Calu3 (cell line): ENCODE data around the gene RBCK1. TPM values are rescaled to one million over a fixed set of nuclear protein-coding genes. Genes with fewer than 3 reads are reported as not detected.
"Not testable (repeated sequence)": the region's sequence is repeated elsewhere in the genome, so short reads cannot be mapped to it uniquely, and the experiment has no call there.

Experiments used
- BruUV-seq: library from RNA; stranded (reverse); fragments of 400-500 nt; replicated peaks from 2 replicates; lab custom pipeline; 2021; lab: Mats Ljungman, UMichigan
- CTCF ChIA-PET: fragments of 300-600 bp; sonication (Branson Sonifier 250); formaldehyde crosslinking; loops from one replicate; lab custom pipeline; 2022; ENCODE audit warnings: antibody characterized with exemption; lab: Charles Lee
- DNase-seq: peaks from one replicate; pipeline ENCODE4 v3.0.0; 2022
- H3K27ac Mint-ChIP-seq: one replicate; pipeline ENCODE4 v1.8.0; 2022; ENCODE audit warnings: mixed read lengths; ENCODE audit not compliant: unreplicated experiment
- H3K27me3 Mint-ChIP-seq: one replicate; pipeline ENCODE4 v1.8.0; 2022; ENCODE audit warnings: mixed read lengths; ENCODE audit not compliant: unreplicated experiment
- H3K36me3 Mint-ChIP-seq: one replicate; pipeline ENCODE4 v1.8.0; 2022; ENCODE audit warnings: mild to moderate bottlenecking, moderate library complexity, mixed read lengths; ENCODE audit not compliant: insufficient read depth, unreplicated experiment
- H3K4me1 Mint-ChIP-seq: one replicate; pipeline ENCODE4 v1.8.0; 2022; ENCODE audit warnings: mild to moderate bottlenecking, low read depth, mixed read lengths; ENCODE audit not compliant: unreplicated experiment
- H3K4me3 Mint-ChIP-seq: one replicate; pipeline ENCODE4 v1.8.0; 2022; ENCODE audit warnings: mild to moderate bottlenecking, low read depth, moderate library complexity, mixed read lengths; ENCODE audit not compliant: unreplicated experiment
- H3K9me3 Mint-ChIP-seq: one replicate; pipeline ENCODE4 v1.8.0; 2022; ENCODE audit warnings: low read depth, mixed read lengths; ENCODE audit not compliant: unreplicated experiment
- intact Hi-C: fragments of 100-400 bp; cut with micrococcal nuclease; formaldehyde crosslinking; loops from one replicate; pipeline ENCODE4 v1.10.0; 2022; ENCODE audit not compliant: unreplicated experiment
- total RNA-seq: library from RNA; stranded (reverse); gene quantifications from 2 replicates; pipeline ENCODE4 v1.2.3, GENCODE V29; 2022
- TF ChIP-seq, protein P1 (sequence below): fragments of 200-600 bp; IDR thresholded peaks from one replicate; pipeline ENCODE4 v1.8.0; 2022; ENCODE audit warnings: antibody characterized with exemption; ENCODE audit not compliant: unreplicated experiment

RBCK1 gene
- total RNA-seq, 1 experiment from 2014 or later: 142 TPM

DNA sequence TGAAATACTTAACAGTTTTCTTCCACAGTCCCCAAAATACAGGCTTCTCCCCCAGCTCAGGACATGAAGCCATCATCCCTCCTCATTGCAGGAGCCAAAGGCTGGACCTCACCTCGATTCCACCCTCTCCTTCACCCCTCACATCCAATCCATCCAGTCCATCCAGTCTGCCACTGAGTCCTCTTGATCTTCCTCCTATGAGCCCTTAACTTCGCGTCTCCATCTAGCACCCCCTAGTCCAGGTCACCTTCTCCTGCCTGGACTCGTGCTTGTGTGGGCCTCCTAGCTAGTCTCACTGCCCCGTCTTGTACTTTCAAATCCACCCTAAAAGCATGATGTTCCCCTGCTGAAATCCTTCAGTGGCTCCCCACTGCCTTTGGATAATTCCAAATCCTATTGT is 24.2 kb upstream of the RBCK1 start:
- peaks cover 90% of the 10 kb centered on the region for H3K36me3 Mint-ChIP-seq
- intact Hi-C loops: no loop called here

DNA sequence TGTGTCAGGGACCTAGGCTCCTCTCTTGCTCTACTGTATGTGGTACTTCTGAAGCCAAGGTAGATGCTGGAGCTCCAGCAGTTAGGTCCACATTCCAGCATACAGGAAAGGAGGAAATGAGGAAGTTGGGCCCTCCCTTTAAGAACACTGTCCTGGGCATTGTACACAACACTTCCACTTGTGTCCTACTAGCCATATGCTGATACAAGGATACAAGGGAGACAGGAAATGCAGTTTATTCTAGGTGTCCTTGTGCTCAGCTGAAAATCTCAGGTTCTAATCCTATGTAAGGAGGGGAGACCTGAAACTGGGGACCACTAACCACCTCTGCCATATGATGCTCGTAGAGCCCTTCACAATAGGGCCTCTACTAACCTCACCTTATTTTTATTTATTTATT is 23.4 kb upstream of the RBCK1 start:
- TF ChIP-seq, protein P1, sequence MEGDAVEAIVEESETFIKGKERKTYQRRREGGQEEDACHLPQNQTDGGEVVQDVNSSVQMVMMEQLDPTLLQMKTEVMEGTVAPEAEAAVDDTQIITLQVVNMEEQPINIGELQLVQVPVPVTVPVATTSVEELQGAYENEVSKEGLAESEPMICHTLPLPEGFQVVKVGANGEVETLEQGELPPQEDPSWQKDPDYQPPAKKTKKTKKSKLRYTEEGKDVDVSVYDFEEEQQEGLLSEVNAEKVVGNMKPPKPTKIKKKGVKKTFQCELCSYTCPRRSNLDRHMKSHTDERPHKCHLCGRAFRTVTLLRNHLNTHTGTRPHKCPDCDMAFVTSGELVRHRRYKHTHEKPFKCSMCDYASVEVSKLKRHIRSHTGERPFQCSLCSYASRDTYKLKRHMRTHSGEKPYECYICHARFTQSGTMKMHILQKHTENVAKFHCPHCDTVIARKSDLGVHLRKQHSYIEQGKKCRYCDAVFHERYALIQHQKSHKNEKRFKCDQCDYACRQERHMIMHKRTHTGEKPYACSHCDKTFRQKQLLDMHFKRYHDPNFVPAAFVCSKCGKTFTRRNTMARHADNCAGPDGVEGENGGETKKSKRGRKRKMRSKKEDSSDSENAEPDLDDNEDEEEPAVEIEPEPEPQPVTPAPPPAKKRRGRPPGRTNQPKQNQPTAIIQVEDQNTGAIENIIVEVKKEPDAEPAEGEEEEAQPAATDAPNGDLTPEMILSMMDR: no peak
- Mint-ChIP-seq H3K9me3 (no peaks in the 10 kb centered on the region), H3K27ac (peak overlapping the region; percentile 92), H3K4me1 (peaks cover 30% of the 10 kb centered on the region), H3K27me3 (no peaks in the 10 kb centered on the region), H3K4me3 (peak overlapping the region; percentile 62), H3K36me3 (peaks cover 98% of the 10 kb centered on the region)
- DNase-seq: no peak
- no TSS peak for BruUV-seq
- CTCF ChIA-PET: interaction anchor here (1.4 to 1.6 kb wide), 2 partner anchors 22 kb away, joined by 3 to 6 read pairs; no protein-coding TSS in a partner anchor
- intact Hi-C loops: no loop called here

More for the DNA sequence above, 24.2 kb upstream of the RBCK1 start:
- TF ChIP-seq, protein P1: no peak
- peaks cover 25% of the 10 kb centered on the region for H3K4me1 Mint-ChIP-seq
- no peak for DNase-seq
- H3K9me3 Mint-ChIP-seq: no peaks in the 10 kb centered on the region
- H3K4me3 Mint-ChIP-seq: peak overlapping the region; percentile 62
- H3K27ac Mint-ChIP-seq: peak overlapping the region; percentile 92
- CTCF ChIA-PET: interaction anchor here (1.4 to 1.6 kb wide), 2 partner anchors 21 to 23 kb away, joined by 3 to 6 read pairs; no protein-coding TSS in a partner anchor
- H3K27me3 Mint-ChIP-seq: no peaks in the 10 kb centered on the region
- no TSS peak for BruUV-seq

GRCh38 chr20:385448-385847 is 22.7 kb upstream of the RBCK1 start:
- Mint-ChIP-seq H3K4me3 (no peak overlapping the region), H3K4me1 (peaks cover 30% of the 10 kb centered on the region), H3K27me3 (no peaks in the 10 kb centered on the region), H3K27ac (peak overlapping the region; percentile 61), H3K36me3 (peaks cover 98% of the 10 kb centered on the region), H3K9me3 (no peaks in the 10 kb centered on the region)
- TF ChIP-seq, protein P1: no peak
- CTCF ChIA-PET: no interaction called here
- intact Hi-C loops: no loop called here
- no peak for DNase-seq
- no TSS peak for BruUV-seq

DNA sequence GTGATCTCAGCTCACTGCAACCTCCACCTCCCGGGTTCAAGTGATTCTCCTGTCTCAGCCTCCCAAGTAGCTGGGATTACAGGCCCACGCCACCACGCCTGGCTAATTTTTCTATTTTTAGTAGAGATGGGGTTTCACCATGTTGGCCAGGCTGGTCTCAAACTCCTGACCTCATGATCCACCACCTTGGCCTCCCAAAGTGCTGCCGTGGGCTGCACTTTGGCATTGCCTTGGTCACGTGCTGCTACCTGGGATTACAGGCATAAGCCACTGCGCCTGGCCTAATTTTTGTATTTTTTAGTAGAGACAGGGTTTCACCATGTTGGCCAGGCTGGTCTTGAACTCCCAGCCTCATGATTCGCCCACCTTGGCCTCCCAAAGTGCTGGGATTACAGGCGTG is 21.5 kb upstream of the RBCK1 start:
- intact Hi-C loops: not testable (repeated sequence)

GRCh38 chr20:387520-387919 is 20.6 kb upstream of the RBCK1 start:
- Mint-ChIP-seq H3K27ac (peak overlapping the region; percentile 40), H3K4me1 (peaks cover 30% of the 10 kb centered on the region), H3K27me3 (no peaks in the 10 kb centered on the region), H3K4me3 (no peak overlapping the region), H3K9me3 (no peaks in the 10 kb centered on the region), H3K36me3 (peaks cover 98% of the 10 kb centered on the region)
- TF ChIP-seq, protein P1: no peak
- no TSS peak for BruUV-seq
- no peak for DNase-seq
- intact Hi-C loops: no loop called here
- CTCF ChIA-PET: no interaction called here

More for the DNA sequence above, 21.5 kb upstream of the RBCK1 start:
- Mint-ChIP-seq H3K27ac (peak overlapping the region; percentile 61), H3K36me3 (peaks cover 98% of the 10 kb centered on the region), H3K4me1 (peaks cover 30% of the 10 kb centered on the region)
- H3K4me3 Mint-ChIP-seq, CTCF ChIA-PET, H3K9me3 Mint-ChIP-seq, H3K27me3 Mint-ChIP-seq, BruUV-seq, DNase-seq: not testable (repeated sequence)
